K562 (cell line): Measurements from ENCODE around the gene ERGIC3. TPM values are rescaled to one million over a fixed set of nuclear protein-coding genes. Genes with fewer than 3 reads are reported as not detected.

Source experiments
- ATAC-seq: fragments of 200-7000 bp; cut with Tn5 transposase; 3 replicates; pipeline ENCODE4 v1.9.1; 2020; ENCODE audit warnings: moderate library complexity
- BruUV-seq: library from RNA; stranded (reverse); fragments of 400-500 nt; replicated peaks from 2 replicates; lab custom pipeline; 2021; lab: Mats Ljungman, UMichigan
- CTCF ChIA-PET: fragments of 300-600 bp; formaldehyde crosslinking; extraction: SDS; loops from one replicate; lab custom pipeline; 2021; ENCODE audit warnings: low intra/inter-chr PET ratio; lab: Yijun Ruan, JAX
- POLR2A ChIA-PET: fragments of 300-600, 350-650 bp; sonication (Branson Sonifier 250); formaldehyde crosslinking; extraction: SDS; loops from one replicate; lab custom pipeline; 2021; ENCODE audit warnings: antibody characterized with exemption, inconsistent platforms; lab: Yijun Ruan, JAX
- DNase-seq, 4 experiments: peaks; one replicate each; pipeline versions ENCODE4 v3.0.0 to v3.0.0-alpha.2; 2011 to 2018; ENCODE audit warnings: low spot score in 3 of 4, mixed read lengths in 3 of 4; ENCODE audit errors: extremely low read depth in 1 of 4
- FAIRE-seq: peaks from 2 replicates; lab custom pipeline; 2011; peaks lifted over from hg19 to GRCh38; lab: Jason Lieb, UNC
- H2AFZ ChIP-seq: 2 replicates; pipeline ENCODE4 v1.6.0; 2011; ENCODE audit warnings: low read depth, low read length, control low read depth, inconsistent platforms
- H3K27ac ChIP-seq: fragments of 200-600 bp; 3 replicates; pipeline ENCODE4 v1.8.0; 2011; ENCODE audit warnings: low read depth, mild to moderate bottlenecking, control low read depth, inconsistent platforms, low read length, moderate library complexity, mixed read lengths; ENCODE audit errors: extremely low read depth
- H3K27me3 ChIP-seq, 2 experiments: fragments of 300-600 bp in 1 of 2; 2 replicates in 1 of 2; 3 replicates in 1 of 2; pipeline versions ENCODE4 v1.6.0 to v1.8.0; 2011; ENCODE audit warnings: inconsistent platforms in 2 of 2, low read length in 2 of 2, mild to moderate bottlenecking in 1 of 2, mixed read lengths in 1 of 2, moderate library complexity in 1 of 2; ENCODE audit not compliant: control insufficient read depth in 2 of 2, insufficient read depth in 2 of 2
- H3K36me3 ChIP-seq: fragments of 300-600 bp; 3 replicates; pipeline ENCODE4 v1.8.0; 2011; ENCODE audit warnings: mild to moderate bottlenecking, low read length, inconsistent platforms; ENCODE audit not compliant: control insufficient read depth, insufficient read depth
- H3K4me1 ChIP-seq, 2 experiments: fragments of 200-600 bp in 1 of 2; replicated peaks in 1 of 2; 2 replicates in 1 of 2; 3 replicates in 1 of 2; pipeline versions ENCODE4 v1.5.1 to v1.8.0; 2011; ENCODE audit warnings: inconsistent platforms in 2 of 2, low read length in 2 of 2, mild to moderate bottlenecking in 1 of 2, mixed read lengths in 1 of 2, moderate library complexity in 1 of 2; ENCODE audit not compliant: control insufficient read depth in 2 of 2, insufficient read depth in 2 of 2
- H3K4me2 ChIP-seq: 2 replicates; pipeline ENCODE4 v1.6.1; 2011; ENCODE audit warnings: low read length, control low read depth, inconsistent platforms, mixed read lengths; ENCODE audit not compliant: insufficient read depth
- H3K4me3 ChIP-seq: fragments of 200-600 bp; sonication (generic), shearing (Covaris generic); 2 replicates; pipeline ENCODE4 v1.5.1; 2016; ENCODE audit warnings: control low read depth, inconsistent platforms
- H3K79me2 ChIP-seq: fragments of 200-600 bp; 3 replicates; pipeline ENCODE4 v1.8.0; 2011; ENCODE audit warnings: low read length, inconsistent platforms; ENCODE audit not compliant: control insufficient read depth, insufficient read depth
- H3K9ac ChIP-seq, 2 experiments: 2 replicates each; pipeline versions ENCODE4 v1.6.0 to v1.6.1; 2011; ENCODE audit warnings: low read depth in 2 of 2, low read length in 2 of 2, control low read depth in 1 of 2, inconsistent platforms in 1 of 2, mild to moderate bottlenecking in 1 of 2, mixed read lengths in 1 of 2; ENCODE audit not compliant: insufficient read depth in 1 of 2
- H3K9me1 ChIP-seq: one replicate; pipeline ENCODE4 v1.6.0; 2011; ENCODE audit warnings: inconsistent platforms, mild to moderate bottlenecking, low read length, moderate library complexity; ENCODE audit not compliant: control insufficient read depth, insufficient read depth
- H3K9me3 ChIP-seq: replicated peaks from 2 replicates; pipeline ENCODE4 v1.5.1; 2011; ENCODE audit warnings: low read depth, low read length, inconsistent platforms; ENCODE audit not compliant: control insufficient read depth, insufficient read depth
- H4K20me1 ChIP-seq: replicated peaks from 2 replicates; pipeline ENCODE4 v1.6.1; 2011; ENCODE audit warnings: low read length, inconsistent platforms, mixed read lengths; ENCODE audit not compliant: control insufficient read depth, insufficient read depth
- FOXO4 ChIP-seq: fragments of 450-650 bp; formaldehyde crosslinking; IDR thresholded peaks from 2 replicates; pipeline ENCODE4 v1.4.0; 2020; ENCODE audit warnings: mild to moderate bottlenecking, moderate library complexity
- KAT8 ChIP-seq: fragments of 450-650 bp; IDR thresholded peaks from 2 replicates; pipeline ENCODE4 v1.6.1; 2016; ENCODE audit warnings: low read depth, mild to moderate bottlenecking
- MAFG ChIP-seq: fragments of 450-650 bp; conservative IDR thresholded peaks from 2 replicates; pipeline ENCODE4 v1.6.1; 2016; ENCODE audit warnings: missing genetic modification characterization, missing compliant biosample characterization
- MYBL2 ChIP-seq, 2 experiments: fragments of 450-650 bp in 1 of 2; sonication (generic) in 1 of 2; formaldehyde crosslinking in 1 of 2; IDR thresholded peaks; 2 replicates each; pipeline versions ENCODE4 v1.6.1 to v1.8.1; 2017 to 2022; ENCODE audit warnings: borderline replicate concordance in 1 of 2, inconsistent platforms in 1 of 2, low read depth in 1 of 2, mild to moderate bottlenecking in 1 of 2, missing genetic modification reagents in 1 of 2, moderate library complexity in 1 of 2
- NCOA4 ChIP-seq: fragments of 450-650 bp; IDR thresholded peaks from 2 replicates; pipeline ENCODE4 v1.6.1; 2018; ENCODE audit warnings: mild to moderate bottlenecking; ENCODE audit not compliant: partially characterized antibody
- TCF3 ChIP-seq: sonication (generic); formaldehyde crosslinking; IDR thresholded peaks from 2 replicates; pipeline ENCODE4 v1.4.0; 2020; ENCODE audit warnings: mild to moderate bottlenecking, missing genetic modification reagents
- ZNF512 ChIP-seq: IDR thresholded peaks from 2 replicates; pipeline ENCODE4 v1.6.1; 2016; ENCODE audit warnings: missing genetic modification characterization, missing compliant biosample characterization
- WGBS: fragments of 100-300 bp; shearing (Covaris generic); methylation state at CpG from one replicate; pipeline ENCODE4 v1.1.6; 2016; ENCODE audit warnings: low coverage, mixed read lengths; ENCODE audit not compliant: insufficient coverage; ENCODE audit errors: missing lambda C conversion rate; 5-methylcytosine and 5-hydroxymethylcytosine counted together
- in situ Hi-C: fragments of 300-500 bp; cut with MboI; formaldehyde crosslinking; loops from 4 replicates; pipeline ENCODE4 v1.15.0; 2018; ENCODE audit warnings: inconsistent platforms, mixed read lengths
- intact Hi-C: fragments of 100-400 bp; cut with micrococcal nuclease; formaldehyde crosslinking; loops from 2 replicates; pipeline ENCODE4 v1.14.2; 2022
- polyA plus RNA-seq, 8 experiments: library from polyadenylated mRNA; depleted of rRNA in 4 of 8; stranded (reverse) in 5 of 8; unstranded in 3 of 8; fragments of >200 nt; fragmentation: Nextera tagmentation in 2 of 8; fragmentation: Illumina TruSeq in 1 of 8; extraction: Ambion mirVana in 2 of 8; extraction: Trizol in 1 of 8; gene quantifications; 2 replicates each; pipeline versions ENCODE4 v1.2.1 to v1.2.3, GENCODE V29; 2011 to 2014; ENCODE audit warnings: inconsistent platforms in 1 of 8, missing spikeins in 1 of 8
- total RNA-seq, 7 experiments: library from RNA; depleted of rRNA in 6 of 7; stranded (reverse); fragments of >200 nt in 6 of 7; fragmentation: Illumina TruSeq in 2 of 7; extraction: Trizol in 2 of 7; gene quantifications; 2 replicates each; pipeline versions ENCODE4 v1.2.1 to v1.2.3, GENCODE V29; 2011 to 2021; ENCODE audit warnings: low replicate concordance in 1 of 7

The ERGIC3 gene
- total and polyA plus RNA-seq, 9 of the 15 experiments (the other 6 are each of a cell fraction or from before 2014, with no cell fraction given): 121 to 278 (median 184) TPM

- peaks cover 3% of the 10 kb centered on the region for H4K20me1 ChIP-seq
- no peaks in the 10 kb centered on the region for H3K9me3 ChIP-seq
- TF ChIP-seq TCF3 (CRISPR knock-in tag): no peak
- no peak for TF ChIP-seq MAFG (tag)
- TF ChIP-seq MYBL2 (IDR thresholded peaks at IDR 0.05; ENCODE audit: low read depth): no peak
- no peak for TF ChIP-seq MYBL2 (CRISPR knock-in tag; IDR thresholded peaks at IDR 0.05; ENCODE audit: borderline replicate concordance)
- TF ChIP-seq FOXO4: no peak
- no peak for TF ChIP-seq ZNF512 (tag)
- no peak for TF ChIP-seq NCOA4
- no peak for TF ChIP-seq KAT8
- peaks cover 0 to 14% of the 10 kb centered on the region in 2 experiments; a peak in 2 of 5 replicates for H3K4me1 ChIP-seq
- ChIA-PET POLR2A (interaction anchor here (0.5 to 2.1 kb wide), 2 partner anchors 9 to 13 kb away, joined by 4 to 9 read pairs; no protein-coding TSS in a partner anchor), CTCF (no interaction called here)
- peaks cover 11% of the 10 kb centered on the region; the same call in 1 of the 3 replicates for H3K36me3 ChIP-seq
- no peaks in the 10 kb centered on the region for H3K9me1 ChIP-seq
- ATAC-seq (peak; percentile 54), DNase-seq (peak in 3 of 4 experiments; percentile 16 to 42 (median 42)), FAIRE-seq (peak; percentile 26)
- intact Hi-C loops: no loop called here
- H2AFZ ChIP-seq: no peak overlapping the region
- H3K79me2 ChIP-seq: no peaks in the 10 kb centered on the region
- WGBS: 5% methylated on average over 5 of the region's 5 CpGs
- in situ Hi-C loops: no loop called here
- H3K9ac ChIP-seq: no peak overlapping the region
- H3K4me3 ChIP-seq: no peak overlapping the region
- no TSS peak for BruUV-seq
- no peak overlapping the region for H3K27ac ChIP-seq
- peaks cover 2 to 14% of the 10 kb centered on the region in 2 experiments; a peak in 4 of 5 replicates for H3K27me3 ChIP-seq
- H3K4me2 ChIP-seq: no peak overlapping the region
Measured at GRCh38 chr20:35561671-35562070, 19.8 kb downstream of the ERGIC3 start.
